HG02588 (cell line): Measurements from ENCODE around the gene FBXO9.
"Not testable (repeated sequence)": the region's sequence is repeated elsewhere in the genome, so short reads cannot be mapped to it uniquely, and the experiment has no call there.

Source experiments
- ATAC-seq: cut with Tn5 transposase; IDR thresholded peaks from one replicate; pipeline ENCODE4 v1.9.1; 2021; ENCODE audit warnings: mild to moderate bottlenecking, moderate library complexity; ENCODE audit not compliant: unreplicated experiment

FBXO9 gene

GRCh38 chr6:53045891-53046673 is 19.1 kb upstream of the FBXO9 start:
- ATAC-seq, result no peak

- ATAC-seq, result peak; percentile 51
Observed at GRCh38 chr6:53048431-53049195, 16.6 kb upstream of the FBXO9 start.

- no peak for ATAC-seq
Observed at GRCh38 chr6:53049415-53049814, 15.8 kb upstream of the FBXO9 start.

- ATAC-seq, result not testable (repeated sequence)
Observed at GRCh38 chr6:53052152-53052551, 13.1 kb upstream of the FBXO9 start.

GRCh38 chr6:53054532-53054931 is 10.7 kb upstream of the FBXO9 start:
- ATAC-seq, result no peak

- no peak for ATAC-seq
Observed at GRCh38 chr6:53055873-53056272, 9.3 kb upstream of the FBXO9 start.

- no peak for ATAC-seq
Observed at GRCh38 chr6:53056273-53056672, 8.9 kb upstream of the FBXO9 start.

GRCh38 chr6:53058388-53059195 is 6.6 kb upstream of the FBXO9 start:
- no peak for ATAC-seq

GRCh38 chr6:53059648-53060589 is 5.3 kb upstream of the FBXO9 start:
- ATAC-seq, result no peak

- ATAC-seq, result no peak
Observed at GRCh38 chr6:53062169-53062539, 3.0 kb upstream of the FBXO9 start.

- not testable (repeated sequence) for ATAC-seq
Observed at GRCh38 chr6:53064255-53064654, 949 bp upstream of the FBXO9 start.

- ATAC-seq, result peak; percentile 74
Observed at GRCh38 chr6:53064726-53065265, 408 bp upstream of the FBXO9 start.

GRCh38 chr6:53066077-53066417 is 843 bp downstream of the FBXO9 start:
- no peak for ATAC-seq

- no peak for ATAC-seq
Observed at GRCh38 chr6:53066874-53067706, 1.9 kb downstream of the FBXO9 start.

- no peak for ATAC-seq
Observed at GRCh38 chr6:53067849-53068361, 2.7 kb downstream of the FBXO9 start.

- no peak for ATAC-seq
Observed at GRCh38 chr6:53069427-53069826, 4.2 kb downstream of the FBXO9 start.

GRCh38 chr6:53070806-53071205 is 5.6 kb downstream of the FBXO9 start:
- peak; percentile 71 for ATAC-seq

GRCh38 chr6:53074347-53074746 is 9.1 kb downstream of the FBXO9 start:
- no peak for ATAC-seq

- no peak for ATAC-seq
Observed at GRCh38 chr6:53080813-53081212, 15.6 kb downstream of the FBXO9 start.
